ENCODE measurements around the gene PDK1. TPM values are rescaled to one million over a fixed set of nuclear protein-coding genes. Genes with fewer than 3 reads are reported as not detected.

The PDK1 gene
- polyA plus RNA-seq, 2 of the 4 experiments (the other 2 are of a cell fraction) = 1.2 to 12.9 TPM

DNA sequence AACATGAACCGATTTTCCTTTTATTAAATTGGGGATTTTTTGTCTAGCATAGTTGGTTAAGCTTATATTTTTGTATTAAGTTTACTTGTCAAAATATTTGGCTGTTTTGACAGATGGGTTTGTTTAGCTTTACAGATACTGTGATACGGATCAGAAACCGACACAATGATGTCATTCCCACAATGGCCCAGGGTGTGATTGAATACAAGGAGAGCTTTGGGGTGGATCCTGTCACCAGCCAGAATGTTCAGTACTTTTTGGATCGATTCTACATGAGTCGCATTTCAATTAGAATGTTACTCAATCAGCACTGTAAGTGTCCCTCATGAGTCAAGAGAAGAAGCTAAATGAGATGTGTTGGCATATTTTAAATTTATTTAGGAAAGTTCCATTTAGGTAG is 8.5 kb downstream of the PDK1 start:
- Histone ChIP-seq H3K27ac (no peak overlapping the region), H3K9me3 (no peaks in the 10 kb centered on the region), H3K4me2 (no peak overlapping the region), H3K4me1 (no peaks in the 10 kb centered on the region), H3K4me3 (no peak overlapping the region)
- ATAC-seq (no peak), DNase-seq (ENCODE audit: low read depth in 1 of 2, low spot score in 1 of 2) (no peak), FAIRE-seq (no peak)
- CTCF ChIA-PET = interaction anchor here (0.8 to 1.0 kb wide), 2 partner anchors 30 to 146 kb away, joined by 3 read pairs; no protein-coding TSS in a partner anchor
- WGBS (ENCODE audit: missing lambda C conversion rate) = 75% methylated on average over 5 of the region's 5 CpGs
- TF ChIP-seq RARB (CRISPR knock-in tag; IDR thresholded peaks at IDR 0.05) (no peak), NR3C1 (IDR thresholded peaks at IDR 0.05) (no peak)
- POLR2A ChIA-PET = no interaction called here

DNA sequence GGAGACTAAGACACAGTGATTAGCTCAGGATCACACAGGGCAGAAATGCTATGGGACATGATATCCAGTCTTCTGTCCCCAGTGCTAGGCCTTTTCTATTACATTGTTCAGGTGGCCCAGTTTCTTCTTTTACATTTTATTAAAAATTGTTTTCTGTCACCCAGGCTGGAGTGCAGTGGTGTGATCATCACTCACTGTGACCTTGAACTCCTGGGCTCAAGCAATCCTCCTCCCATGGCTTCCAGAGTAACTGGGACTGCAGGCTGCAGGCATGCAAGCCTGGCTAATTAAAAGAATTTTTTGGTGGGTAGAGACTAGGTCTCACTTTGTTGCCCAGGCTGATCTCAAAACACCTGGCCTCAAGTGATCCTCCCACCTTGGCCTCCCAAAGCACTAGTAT is 15.4 kb downstream of the PDK1 start:
- Histone ChIP-seq H3K4me1 (no peaks in the 10 kb centered on the region), H3K27ac (no peak overlapping the region), H3K9me3 (peaks cover 16% of the 10 kb centered on the region; the same call in 2 of the 3 replicates), H3K4me3 (no peak overlapping the region), H3K4me2 (no peak overlapping the region)
- DNase-seq (ENCODE audit: low read depth in 1 of 2, low spot score in 1 of 2) (no peak), ATAC-seq (no peak), FAIRE-seq (no peak)
- TF ChIP-seq POLR2A (IDR thresholded peaks at IDR 0.05; ENCODE audit: low read length) (no peak), HEYL (CRISPR knock-in tag; IDR thresholded peaks at IDR 0.05) (no peak), ZNF302 (CRISPR knock-in tag; IDR thresholded peaks at IDR 0.05) (no peak), EP300 (IDR thresholded peaks at IDR 0.05) (no peak), HDAC2 (IDR thresholded peaks at IDR 0.05) (no peak), CEBPB (IDR thresholded peaks at IDR 0.05) (no peak), HOXB5 (CRISPR knock-in tag; IDR thresholded peaks at IDR 0.05) (no peak), CHD4 (IDR thresholded peaks at IDR 0.05; ENCODE audit: borderline replicate concordance) (no peak), NPAS2 (CRISPR knock-in tag; IDR thresholded peaks at IDR 0.05; ENCODE audit: borderline replicate concordance) (no peak), NFE2L2 (conservative IDR thresholded peaks at IDR 0.05; ENCODE audit: low read length) (no peak)
- TF ChIP-seq, protein P1, sequence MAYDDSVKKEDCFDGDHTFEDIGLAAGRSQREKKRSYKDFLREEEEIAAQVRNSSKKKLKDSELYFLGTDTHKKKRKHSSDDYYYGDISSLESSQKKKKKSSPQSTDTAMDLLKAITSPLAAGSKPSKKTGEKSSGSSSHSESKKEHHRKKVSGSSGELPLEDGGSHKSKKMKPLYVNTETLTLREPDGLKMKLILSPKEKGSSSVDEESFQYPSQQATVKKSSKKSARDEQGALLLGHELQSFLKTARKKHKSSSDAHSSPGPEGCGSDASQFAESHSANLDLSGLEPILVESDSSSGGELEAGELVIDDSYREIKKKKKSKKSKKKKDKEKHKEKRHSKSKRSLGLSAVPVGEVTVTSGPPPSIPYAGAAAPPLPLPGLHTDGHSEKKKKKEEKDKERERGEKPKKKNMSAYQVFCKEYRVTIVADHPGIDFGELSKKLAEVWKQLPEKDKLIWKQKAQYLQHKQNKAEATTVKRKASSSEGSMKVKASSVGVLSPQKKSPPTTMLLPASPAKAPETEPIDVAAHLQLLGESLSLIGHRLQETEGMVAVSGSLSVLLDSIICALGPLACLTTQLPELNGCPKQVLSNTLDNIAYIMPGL (CRISPR knock-in tag; IDR thresholded peaks at IDR 0.05; ENCODE audit: borderline replicate concordance) = no peak
- TF ChIP-seq, protein P2, sequence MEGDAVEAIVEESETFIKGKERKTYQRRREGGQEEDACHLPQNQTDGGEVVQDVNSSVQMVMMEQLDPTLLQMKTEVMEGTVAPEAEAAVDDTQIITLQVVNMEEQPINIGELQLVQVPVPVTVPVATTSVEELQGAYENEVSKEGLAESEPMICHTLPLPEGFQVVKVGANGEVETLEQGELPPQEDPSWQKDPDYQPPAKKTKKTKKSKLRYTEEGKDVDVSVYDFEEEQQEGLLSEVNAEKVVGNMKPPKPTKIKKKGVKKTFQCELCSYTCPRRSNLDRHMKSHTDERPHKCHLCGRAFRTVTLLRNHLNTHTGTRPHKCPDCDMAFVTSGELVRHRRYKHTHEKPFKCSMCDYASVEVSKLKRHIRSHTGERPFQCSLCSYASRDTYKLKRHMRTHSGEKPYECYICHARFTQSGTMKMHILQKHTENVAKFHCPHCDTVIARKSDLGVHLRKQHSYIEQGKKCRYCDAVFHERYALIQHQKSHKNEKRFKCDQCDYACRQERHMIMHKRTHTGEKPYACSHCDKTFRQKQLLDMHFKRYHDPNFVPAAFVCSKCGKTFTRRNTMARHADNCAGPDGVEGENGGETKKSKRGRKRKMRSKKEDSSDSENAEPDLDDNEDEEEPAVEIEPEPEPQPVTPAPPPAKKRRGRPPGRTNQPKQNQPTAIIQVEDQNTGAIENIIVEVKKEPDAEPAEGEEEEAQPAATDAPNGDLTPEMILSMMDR (IDR thresholded peaks at IDR 0.05) = no peak
- ChIA-PET POLR2A (no interaction called here), CTCF (interaction anchor here (2.4 kb wide), 1 partner anchor 139 kb away, joined by 10 read pairs; no protein-coding TSS in a partner anchor)

DNA sequence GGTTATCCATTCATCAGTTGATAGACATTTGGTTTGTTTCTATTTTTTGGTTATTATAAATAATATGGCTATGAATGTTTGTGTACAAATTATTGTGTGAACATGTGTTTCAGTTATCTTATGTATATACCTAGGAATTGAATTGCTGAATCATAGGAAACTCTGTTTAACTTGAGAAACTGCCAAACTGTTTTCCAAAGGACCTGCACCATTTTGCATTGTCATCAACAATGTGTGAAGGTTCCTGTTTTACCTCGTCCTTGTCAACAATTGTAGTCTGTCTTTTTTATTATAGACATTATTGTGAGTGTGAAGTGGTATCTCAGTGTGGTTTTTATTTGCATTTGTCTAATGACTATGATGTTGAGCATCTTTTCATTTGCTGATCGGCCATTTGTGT is 17.1 kb downstream of the PDK1 start:
- Histone ChIP-seq H3K4me2 (no peak overlapping the region), H3K4me1 (no peaks in the 10 kb centered on the region), H3K4me3 (no peak overlapping the region), H3K9me3 (peaks cover 22% of the 10 kb centered on the region; the same call in 2 of the 3 replicates), H3K27ac (no peak overlapping the region)
- DNase-seq (ENCODE audit: low read depth in 1 of 2, low spot score in 1 of 2) (no peak), ATAC-seq (no peak), FAIRE-seq (no peak)
- TF ChIP-seq RAD21 (conservative IDR thresholded peaks at IDR 0.05 in 1 of 2, IDR thresholded peaks at IDR 0.05 in 1 of 2) = no peak
- TF ChIP-seq MAFK (IDR thresholded peaks at IDR 0.05; ENCODE audit: partially characterized antibody) = peak; percentile 63
- ChIA-PET CTCF (no interaction called here), POLR2A (no interaction called here)
- WGBS (ENCODE audit: missing lambda C conversion rate) = 66% methylated on average over 2 of the region's 2 CpGs

DNA sequence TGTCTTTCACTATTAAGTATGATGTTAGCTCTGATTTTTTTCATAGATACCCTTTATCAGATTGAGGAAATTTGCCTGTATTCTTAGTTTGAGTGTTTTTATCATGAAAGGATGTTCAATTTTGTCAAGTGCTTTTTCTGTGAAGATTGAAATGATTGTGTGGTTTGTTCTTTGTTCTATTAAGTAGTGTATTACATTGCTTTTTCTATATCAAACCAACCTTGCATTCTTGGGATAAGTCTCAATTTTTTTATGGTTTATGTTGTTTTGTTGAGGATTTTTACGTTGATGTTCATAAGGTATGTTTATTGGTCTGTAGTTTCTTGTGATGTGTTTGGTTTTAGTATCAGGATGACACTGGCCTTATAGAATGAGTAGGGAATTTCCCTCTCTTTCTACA is 19.1 kb downstream of the PDK1 start:
- Histone ChIP-seq H3K27ac (no peak overlapping the region), H3K9me3 (peaks cover 38% of the 10 kb centered on the region), H3K4me3 (no peak overlapping the region), H3K4me1 (no peaks in the 10 kb centered on the region), H3K4me2 (no peak overlapping the region)
- 79% methylated on average over 1 of the region's 1 CpG for WGBS (ENCODE audit: missing lambda C conversion rate)
- ATAC-seq = no peak
- ChIA-PET POLR2A (no interaction called here), CTCF (interaction anchor here (1.2 kb wide), 2 partner anchors 17 to 135 kb away, joined by 3 read pairs; no protein-coding TSS in a partner anchor)
- DNase-seq (ENCODE audit: low read depth in 1 of 2, low spot score in 1 of 2) = no peak
- FAIRE-seq = no peak
- TF ChIP-seq KDM1A (IDR thresholded peaks at IDR 0.05; ENCODE audit: low read depth) = no peak
- TF ChIP-seq EHF (CRISPR knock-in tag; IDR thresholded peaks at IDR 0.05) = no peak
- no peak for TF ChIP-seq NPAS2 (CRISPR knock-in tag; IDR thresholded peaks at IDR 0.05; ENCODE audit: borderline replicate concordance)
- TF ChIP-seq SMC3 (IDR thresholded peaks at IDR 0.05) = no peak
- no peak for TF ChIP-seq CBX2 (IDR thresholded peaks at IDR 0.05; ENCODE audit: borderline replicate concordance, low read depth)
- no peak for TF ChIP-seq FOSL2 (IDR thresholded peaks at IDR 0.05)
- TF ChIP-seq FOSL2 (CRISPR knock-in tag; IDR thresholded peaks at IDR 0.05) = no peak
- TF ChIP-seq, protein P3, sequence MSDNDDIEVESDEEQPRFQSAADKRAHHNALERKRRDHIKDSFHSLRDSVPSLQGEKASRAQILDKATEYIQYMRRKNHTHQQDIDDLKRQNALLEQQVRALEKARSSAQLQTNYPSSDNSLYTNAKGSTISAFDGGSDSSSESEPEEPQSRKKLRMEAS (IDR thresholded peaks at IDR 0.05) = no peak
- TF ChIP-seq, protein P4, sequence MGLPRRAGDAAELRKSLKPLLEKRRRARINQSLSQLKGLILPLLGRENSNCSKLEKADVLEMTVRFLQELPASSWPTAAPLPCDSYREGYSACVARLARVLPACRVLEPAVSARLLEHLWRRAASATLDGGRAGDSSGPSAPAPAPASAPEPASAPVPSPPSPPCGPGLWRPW (IDR thresholded peaks at IDR 0.05) = no peak
- TF ChIP-seq, protein P5, sequence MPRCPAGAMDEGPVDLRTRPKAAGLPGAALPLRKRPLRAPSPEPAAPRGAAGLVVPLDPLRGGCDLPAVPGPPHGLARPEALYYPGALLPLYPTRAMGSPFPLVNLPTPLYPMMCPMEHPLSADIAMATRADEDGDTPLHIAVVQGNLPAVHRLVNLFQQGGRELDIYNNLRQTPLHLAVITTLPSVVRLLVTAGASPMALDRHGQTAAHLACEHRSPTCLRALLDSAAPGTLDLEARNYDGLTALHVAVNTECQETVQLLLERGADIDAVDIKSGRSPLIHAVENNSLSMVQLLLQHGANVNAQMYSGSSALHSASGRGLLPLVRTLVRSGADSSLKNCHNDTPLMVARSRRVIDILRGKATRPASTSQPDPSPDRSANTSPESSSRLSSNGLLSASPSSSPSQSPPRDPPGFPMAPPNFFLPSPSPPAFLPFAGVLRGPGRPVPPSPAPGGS (IDR thresholded peaks at IDR 0.05) = no peak
- TF ChIP-seq RNF2 (IDR thresholded peaks at IDR 0.05; ENCODE audit: borderline replicate concordance, low read depth) = no peak
- no peak for TF ChIP-seq JUN (IDR thresholded peaks at IDR 0.05)
- no peak for TF ChIP-seq MAFK (IDR thresholded peaks at IDR 0.05; ENCODE audit: partially characterized antibody)
- no peak for TF ChIP-seq ZFP36 (IDR thresholded peaks at IDR 0.05; ENCODE audit: borderline replicate concordance, partially characterized antibody)
- no peak for TF ChIP-seq TFCP2L1 (CRISPR knock-in tag; IDR thresholded peaks at IDR 0.05)
- no peak for TF ChIP-seq CHD4 (IDR thresholded peaks at IDR 0.05; ENCODE audit: borderline replicate concordance)

Measured in A549 (cell line).